ENCODE data around the gene LONP1.

The LONP1 gene

DNA sequence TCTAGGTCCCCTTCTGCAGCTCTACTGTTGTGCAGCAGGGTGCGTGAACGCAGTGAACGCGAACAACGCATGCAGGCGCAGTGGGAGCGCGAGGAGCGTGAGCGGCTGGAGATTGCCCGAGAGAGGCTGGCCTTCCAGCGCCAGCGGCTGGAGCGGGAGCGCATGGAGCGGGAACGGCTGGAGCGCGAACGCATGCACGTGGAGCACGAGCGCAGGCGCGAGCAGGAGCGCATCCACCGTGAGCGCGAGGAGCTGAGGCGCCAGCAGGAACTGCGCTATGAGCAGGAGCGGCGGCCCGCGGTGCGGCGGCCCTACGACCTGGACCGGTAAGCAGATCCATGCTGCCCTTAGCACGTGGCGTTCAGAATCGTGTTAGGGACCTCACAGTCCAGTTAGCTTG is 58.5 kb downstream of the LONP1 start:
- TF ChIP-seq, protein P1, sequence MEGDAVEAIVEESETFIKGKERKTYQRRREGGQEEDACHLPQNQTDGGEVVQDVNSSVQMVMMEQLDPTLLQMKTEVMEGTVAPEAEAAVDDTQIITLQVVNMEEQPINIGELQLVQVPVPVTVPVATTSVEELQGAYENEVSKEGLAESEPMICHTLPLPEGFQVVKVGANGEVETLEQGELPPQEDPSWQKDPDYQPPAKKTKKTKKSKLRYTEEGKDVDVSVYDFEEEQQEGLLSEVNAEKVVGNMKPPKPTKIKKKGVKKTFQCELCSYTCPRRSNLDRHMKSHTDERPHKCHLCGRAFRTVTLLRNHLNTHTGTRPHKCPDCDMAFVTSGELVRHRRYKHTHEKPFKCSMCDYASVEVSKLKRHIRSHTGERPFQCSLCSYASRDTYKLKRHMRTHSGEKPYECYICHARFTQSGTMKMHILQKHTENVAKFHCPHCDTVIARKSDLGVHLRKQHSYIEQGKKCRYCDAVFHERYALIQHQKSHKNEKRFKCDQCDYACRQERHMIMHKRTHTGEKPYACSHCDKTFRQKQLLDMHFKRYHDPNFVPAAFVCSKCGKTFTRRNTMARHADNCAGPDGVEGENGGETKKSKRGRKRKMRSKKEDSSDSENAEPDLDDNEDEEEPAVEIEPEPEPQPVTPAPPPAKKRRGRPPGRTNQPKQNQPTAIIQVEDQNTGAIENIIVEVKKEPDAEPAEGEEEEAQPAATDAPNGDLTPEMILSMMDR (IDR thresholded peaks at IDR 0.05; ENCODE audit: extremely low read depth, insufficient read depth, missing control alignments), result no peak
- in situ Hi-C loops (cut with MboI; ENCODE audit: low pct_unique_long_range_greater_than_20kb, low sequenced_read_pairs, unreplicated experiment), result no loop called here
- no peak for DNase-seq (ENCODE audit: low spot score)

DNA sequence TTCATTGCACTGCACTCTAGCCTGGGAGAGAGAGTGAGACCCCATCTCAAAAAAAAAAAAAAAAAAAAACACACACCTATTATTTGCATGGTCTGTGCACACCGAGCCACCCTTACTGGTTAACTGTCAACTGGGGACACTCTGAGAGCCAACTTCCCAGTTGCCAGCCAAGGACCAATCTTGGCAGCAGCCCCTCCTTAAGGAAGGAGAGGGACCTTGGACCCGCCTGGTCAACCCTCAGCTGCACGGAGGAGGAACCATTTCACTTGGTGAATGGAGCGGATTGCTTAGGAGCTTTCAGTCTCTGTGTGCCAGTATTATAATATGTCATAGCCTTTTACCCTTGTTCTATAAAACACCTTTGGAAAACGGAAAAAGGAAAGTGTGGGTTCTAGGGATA is 64.5 kb downstream of the LONP1 start:
- in situ Hi-C loops (cut with MboI; ENCODE audit: low pct_unique_long_range_greater_than_20kb, low sequenced_read_pairs, unreplicated experiment), result no loop called here
- TF ChIP-seq, protein P1 (IDR thresholded peaks at IDR 0.05; ENCODE audit: extremely low read depth, insufficient read depth, missing control alignments), result no peak
- no peak for DNase-seq (ENCODE audit: low spot score)

DNA sequence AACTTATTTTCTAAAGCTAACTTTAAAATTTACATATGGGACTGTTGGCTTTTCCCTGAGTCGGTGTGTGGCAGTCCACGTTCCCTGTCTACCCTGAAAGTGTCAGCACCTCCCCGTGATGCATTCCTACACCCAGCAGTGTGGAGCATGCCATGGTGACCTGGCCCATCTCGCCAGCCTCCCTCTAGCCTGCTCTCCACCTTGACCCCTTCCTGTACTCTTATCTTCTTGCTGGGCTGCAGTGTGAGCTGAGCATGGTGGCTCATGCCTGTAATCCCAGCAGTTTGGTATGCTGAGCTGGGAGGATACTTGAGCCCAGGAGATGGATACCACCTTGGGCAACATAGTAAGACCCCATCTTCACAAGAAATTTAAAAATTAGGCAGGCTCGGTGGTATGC is 65.0 kb downstream of the LONP1 start:
- no peak for DNase-seq (ENCODE audit: low spot score)
- TF ChIP-seq, protein P1 (IDR thresholded peaks at IDR 0.05; ENCODE audit: extremely low read depth, insufficient read depth, missing control alignments), result no peak
- in situ Hi-C loops (cut with MboI; ENCODE audit: low pct_unique_long_range_greater_than_20kb, low sequenced_read_pairs, unreplicated experiment), result no loop called here

DNA sequence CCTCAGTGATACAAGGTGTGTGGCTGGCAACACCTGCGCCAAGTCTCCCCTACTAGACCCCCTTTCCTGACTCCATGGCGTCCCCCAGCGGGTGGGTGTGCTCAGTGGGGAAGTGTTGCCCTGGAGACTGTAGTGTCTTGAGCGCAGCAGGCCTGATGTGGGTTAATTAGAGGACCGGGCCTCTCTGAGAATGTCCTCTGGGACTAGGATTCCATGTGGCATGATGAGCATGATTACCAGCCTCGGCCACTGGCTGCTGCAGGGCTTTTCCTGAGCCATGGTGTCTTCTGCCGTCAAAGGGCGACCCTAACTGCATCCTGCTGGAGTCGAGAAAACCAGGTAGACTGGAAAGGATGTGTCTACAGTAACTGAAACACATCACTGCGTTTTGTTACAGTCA is 67.7 kb downstream of the LONP1 start:
- TF ChIP-seq, protein P1 (IDR thresholded peaks at IDR 0.05; ENCODE audit: extremely low read depth, insufficient read depth, missing control alignments), result no peak
- in situ Hi-C loops (cut with MboI; ENCODE audit: low pct_unique_long_range_greater_than_20kb, low sequenced_read_pairs, unreplicated experiment), result no loop called here
- no peak for DNase-seq (ENCODE audit: low spot score)

DNA sequence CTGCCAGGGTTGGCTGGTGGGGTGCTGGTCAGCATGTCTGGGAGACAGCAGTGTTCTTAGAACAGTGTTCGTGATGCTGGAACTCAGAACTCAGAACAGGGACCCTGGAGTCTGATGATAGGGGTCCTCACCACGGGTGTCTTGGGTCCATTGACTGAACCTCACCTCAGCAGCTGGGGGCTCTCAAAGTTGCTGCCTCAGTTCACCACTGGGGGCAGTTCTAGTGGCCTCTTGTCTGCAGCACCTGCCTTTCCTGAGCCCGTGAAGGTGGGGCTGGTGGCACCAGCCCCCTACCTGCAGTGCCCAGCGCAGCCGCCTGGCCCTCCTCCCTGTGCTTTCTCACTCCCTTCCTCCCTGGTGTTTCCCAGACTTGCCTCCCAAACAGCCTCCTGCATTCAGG is 68.6 kb downstream of the LONP1 start:
- TF ChIP-seq, protein P1 (IDR thresholded peaks at IDR 0.05; ENCODE audit: extremely low read depth, insufficient read depth, missing control alignments), result no peak
- no peak for DNase-seq (ENCODE audit: low spot score)
- in situ Hi-C loops (cut with MboI; ENCODE audit: low pct_unique_long_range_greater_than_20kb, low sequenced_read_pairs, unreplicated experiment), result no loop called here

DNA sequence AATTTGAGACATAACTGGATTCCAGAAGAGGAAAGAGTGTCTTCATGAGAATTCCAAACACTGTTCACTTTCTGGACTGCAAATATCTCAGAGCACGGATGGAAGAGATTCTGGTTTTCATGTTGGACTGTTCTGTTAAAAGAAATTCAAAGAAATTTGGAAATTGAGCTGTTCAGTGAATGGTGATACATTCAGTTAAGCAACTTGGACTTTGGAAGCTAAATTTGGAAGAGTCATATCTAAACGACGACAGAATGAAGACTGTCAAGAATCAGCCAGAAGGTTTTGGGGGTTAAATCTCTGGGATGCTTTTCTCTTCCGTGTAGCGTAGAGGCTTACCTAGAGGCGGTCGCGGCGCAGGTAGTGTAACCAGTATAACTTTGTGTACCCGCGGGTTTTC is 71.5 kb downstream of the LONP1 start:
- no peak for DNase-seq (ENCODE audit: low spot score)
- TF ChIP-seq, protein P1 (IDR thresholded peaks at IDR 0.05; ENCODE audit: extremely low read depth, insufficient read depth, missing control alignments), result no peak
- in situ Hi-C loops (cut with MboI; ENCODE audit: low pct_unique_long_range_greater_than_20kb, low sequenced_read_pairs, unreplicated experiment), result no loop called here

DNA sequence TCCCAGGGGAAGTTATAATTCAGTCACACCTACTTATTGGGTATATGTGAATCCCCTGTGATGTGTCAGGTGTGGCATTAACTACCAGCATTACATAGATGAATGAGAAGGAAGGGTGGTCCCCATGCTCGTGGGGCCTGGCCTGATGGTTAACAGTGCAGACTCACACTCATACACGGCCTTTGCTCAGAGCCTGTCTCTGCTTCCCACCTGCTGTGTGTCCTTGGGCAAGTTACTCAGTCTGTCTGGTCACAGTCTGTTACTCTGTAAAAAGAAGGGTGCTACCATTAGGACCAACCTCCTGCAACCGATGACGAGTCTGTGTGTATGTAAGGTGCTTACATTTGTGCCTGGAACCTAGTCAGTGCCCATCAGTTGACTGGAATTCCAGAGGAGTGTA is 73.2 kb downstream of the LONP1 start:
- in situ Hi-C loops (cut with MboI; ENCODE audit: low pct_unique_long_range_greater_than_20kb, low sequenced_read_pairs, unreplicated experiment), result no loop called here
- no peak for DNase-seq (ENCODE audit: low spot score)
- TF ChIP-seq, protein P1 (IDR thresholded peaks at IDR 0.05; ENCODE audit: extremely low read depth, insufficient read depth, missing control alignments), result no peak

All from GM13977 (cell line).